Right ventricle myocardium inferior (tissue), 1 donor: ENCODE results near the gene ZKSCAN8. TPM values are rescaled to one million over a fixed set of nuclear protein-coding genes. Genes with fewer than 3 reads are reported as not detected.
A peak's percentile ranks its signal among the peaks of the same experiment; 100 is the strongest.

ENCODE experiments used
- ATAC-seq: fragments of 200-7000 bp; cut with Tn5 transposase; one replicate; pipeline ENCODE4 v1.9.1; 2020; ENCODE audit warnings: mild to moderate bottlenecking, moderate library complexity
- DNase-seq: peaks from one replicate; pipeline ENCODE4 v3.0.0; 2021; ENCODE audit errors: missing footprints
- intact Hi-C: fragments of 100-400 bp; cut with DNase I; formaldehyde crosslinking; loops from one replicate; pipeline ENCODE4 v1.11.0; 2022
- total RNA-seq: library from RNA; stranded (reverse); fragmentation: NEBNext Ultra II Directional; extraction: Animal tissue kit (Norgen Biotek cat#: 25700); gene quantifications from one replicate; pipeline ENCODE4 v1.2.1, GENCODE V29; 2021
- donor health status: DM: no; HTN: yes; CAD: no; lungs with severe emphysema.

Gene ZKSCAN8
- total RNA-seq, 1 donor from 2014 or later = 12.7 TPM

- intact Hi-C loops = no loop called here
- no peak for ATAC-seq
- no peak for DNase-seq
Measured at GRCh38 chr6:28182255-28182654, 40.6 kb downstream of the ZKSCAN8 start.

GRCh38 chr6:28188111-28188979, 46.7 kb downstream of the ZKSCAN8 start:
- DNase-seq (no peak), ATAC-seq (no peak)
- intact Hi-C loops = no loop called here

GRCh38 chr6:28200020-28200419, 58.3 kb downstream of the ZKSCAN8 start:
- ATAC-seq (no peak), DNase-seq (no peak)
- intact Hi-C loops = no loop called here

GRCh38 chr6:28203201-28203600, 61.5 kb downstream of the ZKSCAN8 start:
- intact Hi-C loops = no loop called here
- ATAC-seq = no peak
- DNase-seq = no peak

GRCh38 chr6:28205879-28206278, 64.2 kb downstream of the ZKSCAN8 start:
- DNase-seq (no peak), ATAC-seq (no peak)
- intact Hi-C loops = no loop called here

GRCh38 chr6:28206527-28206926, 64.8 kb downstream of the ZKSCAN8 start:
- DNase-seq (no peak), ATAC-seq (no peak)
- intact Hi-C loops = no loop called here

- ATAC-seq (no peak), DNase-seq (no peak)
- intact Hi-C loops = no loop called here
Measured at GRCh38 chr6:28206928-28207509, 65.3 kb downstream of the ZKSCAN8 start.

- DNase-seq = peak; percentile 76
- intact Hi-C loops = no loop called here
- no peak for ATAC-seq
Measured at GRCh38 chr6:28207510-28208110, 65.9 kb downstream of the ZKSCAN8 start.

- intact Hi-C loops = no loop called here
- DNase-seq (peak; percentile 65), ATAC-seq (no peak)
Measured at GRCh38 chr6:28208111-28208659, 66.5 kb downstream of the ZKSCAN8 start.

Other genes with a start within 250 kb of the ZKSCAN8 start
- not detected for gene OR2B2, start 229.5 kb upstream of the ZKSCAN8 start, total RNA-seq
- gene OR2B6, start 184.6 kb upstream of the ZKSCAN8 start, total RNA-seq = not detected
- 0.35 TPM for gene ZNF165, start 61.3 kb upstream of the ZKSCAN8 start, total RNA-seq
- 2.2 TPM for gene ZSCAN16, start 17.3 kb upstream of the ZKSCAN8 start, total RNA-seq
- 9.4 TPM for gene ZSCAN9, start 83.4 kb downstream of the ZKSCAN8 start, total RNA-seq
- 2.5 TPM for gene ZKSCAN4, start 110.4 kb downstream of the ZKSCAN8 start, total RNA-seq
- 7.4 TPM for gene NKAPL, start 117.4 kb downstream of the ZKSCAN8 start, total RNA-seq
- 11.1 TPM for gene ZSCAN26, start 125.3 kb downstream of the ZKSCAN8 start, total RNA-seq
- gene PGBD1, start 139.7 kb downstream of the ZKSCAN8 start, total RNA-seq = 2.5 TPM
- gene ZSCAN31, start 194.3 kb downstream of the ZKSCAN8 start, total RNA-seq = 10.2 TPM
- 4.0 TPM for gene ZKSCAN3, start 208.1 kb downstream of the ZKSCAN8 start, total RNA-seq